ENCODE measurements around the gene EMCN.
"Not testable (repeated sequence)": the region's sequence is repeated elsewhere in the genome, so short reads cannot be mapped to it uniquely, and the experiment has no call there.

The EMCN gene, protein sequence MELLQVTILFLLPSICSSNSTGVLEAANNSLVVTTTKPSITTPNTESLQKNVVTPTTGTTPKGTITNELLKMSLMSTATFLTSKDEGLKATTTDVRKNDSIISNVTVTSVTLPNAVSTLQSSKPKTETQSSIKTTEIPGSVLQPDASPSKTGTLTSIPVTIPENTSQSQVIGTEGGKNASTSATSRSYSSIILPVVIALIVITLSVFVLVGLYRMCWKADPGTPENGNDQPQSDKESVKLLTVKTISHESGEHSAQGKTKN

DNA sequence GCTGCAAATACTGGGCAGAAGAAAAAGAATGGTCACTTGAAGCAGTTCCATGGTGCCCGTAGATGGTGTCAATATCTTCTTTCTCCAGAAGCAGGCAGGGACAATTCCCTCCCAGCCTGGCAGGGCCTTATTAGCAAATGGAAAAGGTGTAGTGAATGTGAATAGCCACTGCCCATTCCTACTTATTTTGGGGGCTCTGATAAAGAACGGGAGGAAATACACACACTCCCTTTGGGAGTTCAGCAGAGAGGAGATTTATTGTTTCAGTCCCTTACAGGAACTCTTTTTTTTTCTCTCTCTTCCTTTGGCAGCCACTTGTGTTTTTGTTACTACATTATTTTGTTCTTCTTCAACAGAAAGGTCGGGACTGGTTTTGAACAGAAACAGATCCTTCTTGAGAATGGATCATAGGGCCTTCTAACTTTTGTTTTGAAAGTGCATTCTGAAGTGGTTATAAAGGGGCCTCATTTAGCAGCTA lies at the start of gene EMCN:
TSS of gene EMCN (minus strand) at position 159 of the 478 bp plus-strand sequence. CDS start at position 51, 108 bp downstream.
- DNase-seq (ENCODE audit: low spot score) = no peak

DNA sequence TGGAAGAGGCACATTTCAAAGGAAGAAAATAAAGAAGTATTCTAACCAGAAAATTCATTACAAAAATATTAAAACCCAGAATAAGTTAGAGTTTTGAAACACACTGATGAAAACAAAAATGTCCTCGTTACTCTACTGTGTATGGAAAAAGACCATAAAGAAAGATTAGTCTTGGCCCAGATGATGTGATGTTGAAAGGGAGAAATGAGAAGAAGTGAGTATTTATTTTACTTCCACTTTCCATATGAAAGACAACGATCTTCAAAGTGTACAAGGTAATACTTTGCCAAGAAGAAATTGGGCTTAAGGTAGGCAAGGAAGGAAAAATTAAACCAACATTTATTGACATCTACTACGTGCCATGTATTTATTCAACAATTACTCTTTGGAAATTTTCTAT lies 48.6 kb upstream of the EMCN start:
- no peak for DNase-seq (ENCODE audit: low spot score)

DNA sequence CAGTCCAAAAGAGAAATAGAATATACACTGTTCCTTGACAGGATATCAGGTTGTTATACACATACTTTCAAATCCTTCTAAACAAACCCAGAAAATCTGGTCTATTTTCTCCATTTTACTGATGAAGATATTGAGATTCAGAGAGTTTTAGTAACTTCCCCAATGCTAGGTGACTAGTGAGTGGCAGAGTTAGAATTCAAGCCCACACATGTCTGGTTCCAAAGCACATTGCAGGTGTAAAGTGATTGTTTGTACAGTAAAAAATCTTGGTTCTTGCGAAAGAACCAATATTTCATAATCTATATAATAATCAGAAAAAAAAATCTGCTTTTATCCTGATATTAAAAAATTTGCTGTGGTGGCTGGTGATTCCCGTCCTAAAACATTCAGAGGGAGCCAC lies 39.5 kb upstream of the EMCN start:
- no peak for DNase-seq (ENCODE audit: low spot score)

DNA sequence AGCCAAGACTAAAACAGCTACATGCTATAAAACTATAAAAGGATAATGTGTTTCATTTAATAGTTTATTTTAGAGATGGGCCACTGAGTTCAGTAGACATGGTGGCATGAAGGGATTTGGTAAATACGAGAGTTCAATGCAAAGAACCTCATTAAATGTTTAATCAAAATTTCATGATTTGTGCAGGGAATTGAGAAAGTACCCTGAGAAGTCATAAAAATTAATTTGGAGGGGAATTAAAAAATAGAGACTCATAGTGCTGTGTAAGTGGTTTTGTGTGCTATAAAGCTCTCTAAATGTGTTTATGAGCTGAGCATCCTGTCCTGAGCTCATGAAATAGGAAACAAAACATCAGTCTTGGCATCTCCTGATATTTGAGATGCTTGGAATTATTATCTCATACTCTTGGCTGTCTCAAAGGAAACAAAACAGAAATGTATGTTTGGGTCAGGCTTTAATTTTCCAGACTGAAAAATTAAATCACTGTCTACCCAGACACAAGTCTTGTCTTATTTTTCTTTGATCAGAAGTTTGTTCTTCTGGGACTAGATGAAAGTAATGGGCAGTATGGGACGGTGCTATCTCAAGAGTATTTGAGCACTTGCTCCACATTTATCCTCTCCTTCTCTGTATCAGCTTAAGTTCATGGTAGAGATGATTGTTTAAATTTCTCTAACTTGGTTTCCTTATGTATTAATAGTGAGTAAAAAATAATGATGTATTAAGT lies 38.0 kb upstream of the EMCN start:
- no peak for DNase-seq (ENCODE audit: low spot score)

DNA sequence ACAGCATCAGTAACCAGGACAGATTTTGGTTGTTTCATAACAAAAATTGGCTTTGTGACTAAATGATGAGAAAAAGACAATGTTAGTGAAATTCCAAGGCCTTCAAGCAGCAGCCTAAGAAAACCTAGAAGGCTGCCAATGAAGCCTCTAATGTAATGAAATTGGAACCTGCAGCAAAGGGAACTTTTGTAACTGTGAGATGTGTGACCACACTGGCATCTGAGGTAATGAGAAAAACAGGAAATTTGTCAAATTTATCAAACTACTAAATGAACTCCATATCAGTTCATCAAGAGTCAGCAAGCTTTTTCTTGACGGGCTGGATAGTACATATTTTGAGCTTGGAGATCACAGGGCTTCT lies 30.4 kb upstream of the EMCN start:
- no peak for DNase-seq (ENCODE audit: low spot score)

DNA sequence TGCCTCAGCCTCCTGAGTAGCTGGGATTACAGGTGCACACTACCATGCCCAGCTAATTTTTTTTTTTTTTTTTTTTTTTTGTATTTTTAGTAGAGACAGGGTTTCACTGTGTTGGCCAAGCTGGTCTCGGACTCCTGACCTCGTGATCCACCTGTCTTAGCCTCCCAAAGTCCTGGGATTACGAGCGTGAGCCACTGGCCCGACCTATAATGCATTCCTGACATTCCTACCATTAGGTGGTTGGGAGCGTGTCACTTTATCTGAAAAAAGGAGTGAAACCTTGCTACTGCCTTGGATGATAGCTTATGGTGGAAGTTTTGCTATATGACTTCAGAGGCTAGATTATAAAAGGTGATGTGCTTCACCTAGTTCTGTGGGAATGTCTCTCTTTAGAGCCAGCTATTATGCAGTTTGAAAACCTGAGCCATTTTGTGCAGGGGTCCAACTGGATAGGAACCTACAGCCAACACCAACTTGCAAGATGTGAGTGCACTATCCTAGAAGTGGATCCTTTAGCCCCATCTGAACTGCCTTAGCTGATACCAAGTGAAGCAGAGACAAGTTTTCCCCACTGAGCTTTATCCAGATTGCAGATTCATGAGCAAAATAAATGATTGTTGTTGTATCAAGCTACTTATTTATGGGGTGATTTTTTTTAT lies 29.8 kb upstream of the EMCN start:
- DNase-seq (ENCODE audit: low spot score) = no peak

DNA sequence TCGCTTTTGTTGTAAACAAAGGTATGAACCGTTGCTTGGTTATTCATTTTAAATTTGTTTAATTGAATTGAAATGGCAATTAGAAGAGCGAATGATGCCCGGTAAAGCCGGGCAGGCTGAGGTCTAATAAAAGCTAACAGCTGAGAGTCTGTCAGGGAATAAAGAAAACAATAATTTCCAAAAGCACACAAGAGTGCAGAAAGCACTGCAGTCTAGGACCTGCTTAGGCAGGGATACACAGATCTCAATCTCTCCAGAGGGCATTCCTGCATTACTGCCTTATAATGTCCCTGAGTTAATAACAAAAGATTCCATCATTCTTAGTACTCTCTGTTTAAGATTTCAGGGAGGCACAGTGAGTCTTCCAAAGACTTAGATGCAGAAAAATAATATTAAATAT lies 27.6 kb upstream of the EMCN start:
- DNase-seq (ENCODE audit: low spot score) = no peak

DNA sequence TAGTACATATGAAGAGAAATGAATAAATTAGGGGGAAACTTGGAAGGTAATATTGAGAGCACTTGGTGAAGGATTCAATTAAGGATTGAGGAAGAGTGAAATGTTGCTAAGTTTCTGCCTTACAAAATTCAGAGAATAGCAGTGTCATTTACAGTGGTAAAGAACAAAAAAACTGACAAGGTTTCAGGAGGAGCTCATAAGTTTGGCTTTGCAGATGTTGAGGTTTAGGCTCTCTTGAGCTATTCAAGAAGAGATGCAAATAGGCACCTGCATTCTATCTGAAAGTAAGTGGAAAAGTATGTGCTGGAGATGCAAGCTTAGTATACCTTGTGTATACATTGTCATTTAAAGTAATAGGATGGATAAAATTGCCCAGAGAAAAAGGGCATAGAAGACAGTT lies 22.3 kb upstream of the EMCN start:
- no peak for DNase-seq (ENCODE audit: low spot score)

DNA sequence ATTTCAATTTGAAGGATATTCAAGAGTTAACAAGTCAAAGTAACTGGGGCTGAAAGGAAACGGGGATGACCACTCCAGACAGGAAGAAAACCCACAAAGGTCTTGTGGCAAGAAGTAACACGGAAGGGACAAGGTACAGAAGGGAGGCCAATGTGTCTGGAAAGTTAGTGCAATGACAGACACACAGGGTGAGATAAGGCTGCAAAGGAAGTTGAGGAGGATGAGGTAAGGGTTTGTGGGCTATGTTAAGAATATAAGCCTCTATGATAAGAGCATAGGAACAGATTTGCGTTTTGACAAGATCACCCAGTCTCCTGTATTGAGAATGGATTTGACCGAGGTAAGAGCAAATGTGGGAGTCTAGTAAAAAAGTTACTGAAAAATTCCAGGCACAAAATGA lies 21.9 kb upstream of the EMCN start:
- no peak for DNase-seq (ENCODE audit: low spot score)

DNA sequence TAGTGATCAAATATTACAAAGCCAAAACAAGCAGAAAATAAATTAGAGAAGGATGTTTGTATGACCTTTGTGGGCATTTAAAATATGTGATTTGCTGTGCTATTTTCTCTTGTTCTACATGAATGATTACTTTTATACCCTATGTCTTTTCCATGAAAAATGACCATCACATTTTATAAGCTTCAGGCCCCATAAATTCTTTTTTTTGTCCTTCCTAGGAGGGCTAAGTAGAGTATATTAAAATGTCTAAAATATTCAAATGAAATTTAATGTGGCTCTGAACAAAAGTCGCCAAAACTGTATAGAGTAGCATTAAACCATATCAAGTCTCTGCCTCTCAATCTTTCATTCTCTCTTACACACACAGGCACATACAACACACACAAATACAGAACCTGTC lies 15.9 kb upstream of the EMCN start:
- DNase-seq (ENCODE audit: low spot score) = no peak

DNA sequence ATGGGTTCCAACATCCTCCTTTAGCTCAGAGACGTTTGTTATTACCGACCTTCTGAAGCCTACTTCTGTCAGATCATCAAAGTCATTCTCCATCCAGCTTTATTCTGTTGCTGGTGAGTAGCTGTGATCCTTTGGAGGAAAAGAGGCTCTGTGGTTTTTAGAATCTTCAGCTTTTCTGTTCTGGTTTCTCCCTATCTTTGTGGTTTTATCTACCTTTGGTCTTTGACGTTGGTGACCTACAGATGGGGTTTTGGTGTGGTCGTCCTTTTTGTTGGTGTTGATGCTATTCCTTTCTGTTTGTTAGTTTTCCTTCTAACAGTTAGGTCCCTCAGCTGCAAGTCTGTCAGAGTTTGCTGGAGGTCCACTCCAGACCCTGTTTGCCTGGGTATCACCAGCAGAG lies 12.3 kb upstream of the EMCN start:
- DNase-seq (ENCODE audit: low spot score) = not testable (repeated sequence)

DNA sequence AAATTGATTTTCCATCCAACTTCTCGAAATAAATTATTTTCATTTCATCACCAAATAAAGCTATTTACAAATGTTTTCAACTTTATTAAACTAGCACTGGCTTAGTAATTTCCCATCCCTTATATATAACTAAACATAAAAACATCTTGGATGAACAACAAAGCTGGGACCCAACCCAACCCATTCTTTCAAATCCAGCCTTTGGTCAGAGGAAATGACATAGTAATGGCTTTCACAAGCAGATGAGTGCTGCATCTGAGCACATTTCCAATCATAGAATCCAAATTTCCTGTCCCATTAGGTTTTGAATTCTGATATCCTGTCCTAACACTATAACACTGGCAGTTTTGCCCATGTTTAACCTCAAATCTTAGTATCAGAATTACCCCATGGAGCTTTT lies 7.9 kb upstream of the EMCN start:
- no peak for DNase-seq (ENCODE audit: low spot score)

DNA sequence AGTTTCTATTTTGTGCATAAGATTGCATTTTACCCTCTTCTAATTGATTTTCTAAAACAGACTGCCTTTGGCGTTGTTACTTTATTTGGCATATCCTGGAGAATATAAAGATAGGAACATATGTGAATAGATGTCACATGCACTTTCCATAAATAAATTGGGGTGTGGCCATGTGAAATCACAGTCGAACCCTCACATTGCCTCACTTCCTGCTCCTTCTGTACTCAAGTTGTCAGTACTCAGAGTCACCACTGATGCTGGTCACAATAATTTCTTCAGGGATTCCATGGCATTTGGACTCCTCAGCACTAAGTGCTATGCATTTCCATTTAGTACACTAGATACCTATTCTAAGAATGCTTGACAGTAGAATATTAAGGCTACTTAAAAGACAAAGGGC lies 1.4 kb upstream of the EMCN start:
- no peak for DNase-seq (ENCODE audit: low spot score)

DNA sequence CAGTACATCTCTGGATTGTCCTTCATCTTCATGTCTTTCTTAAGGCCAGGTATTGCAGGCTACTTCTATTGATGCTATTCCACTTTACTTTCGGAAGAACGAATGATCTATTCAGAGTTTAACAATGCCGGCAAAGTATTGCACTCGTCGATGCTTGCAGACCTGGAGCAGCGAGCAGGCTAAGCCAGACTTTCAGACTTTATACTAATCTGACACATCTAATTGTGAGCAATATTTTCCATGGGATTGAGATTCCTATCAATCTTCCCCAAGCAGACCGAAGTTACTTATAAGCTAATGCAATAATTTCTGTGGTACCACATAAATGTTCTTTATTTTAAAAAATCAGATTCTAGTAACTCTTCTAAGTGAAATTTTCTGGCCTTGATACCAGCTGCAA lies 1.6 kb downstream of the EMCN start:
- no peak for DNase-seq (ENCODE audit: low spot score)

DNA sequence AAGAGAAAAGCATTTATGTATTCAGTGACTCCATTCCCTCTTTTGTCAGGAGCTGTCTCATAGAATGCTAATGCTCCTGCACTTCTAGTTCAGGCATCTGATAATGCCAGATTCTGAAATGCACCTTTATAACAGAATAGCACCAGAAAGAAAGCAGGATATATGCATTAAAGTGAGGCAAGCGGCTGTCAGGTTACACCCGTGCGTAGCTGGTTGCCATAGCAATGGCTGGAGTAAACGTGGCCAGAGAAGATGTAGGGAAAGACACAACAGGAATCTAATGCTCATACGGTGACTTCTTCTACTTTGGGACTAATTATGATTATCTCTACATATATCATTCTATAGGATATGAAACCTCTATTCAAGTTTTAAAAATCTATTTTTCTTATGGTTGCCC lies 5.9 kb downstream of the EMCN start:
- no peak for DNase-seq (ENCODE audit: low spot score)

DNA sequence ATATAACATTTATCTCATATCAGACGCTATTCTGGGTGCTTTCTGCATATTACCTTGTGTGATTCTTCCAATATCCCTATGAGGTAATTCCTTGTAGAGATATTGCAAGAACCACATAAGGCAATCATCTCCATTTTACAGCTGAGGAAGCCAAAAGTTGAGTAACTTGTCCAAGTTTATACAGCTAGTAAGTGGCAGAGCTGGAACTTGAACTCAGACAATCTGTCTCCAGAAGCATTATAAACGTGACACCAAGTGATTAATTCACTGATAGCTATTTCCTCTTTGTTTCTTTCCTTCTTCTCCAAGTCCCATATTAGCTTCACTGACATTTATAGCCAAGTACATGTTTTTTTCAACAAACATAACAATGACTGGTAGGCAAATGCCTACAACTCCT lies 7.3 kb downstream of the EMCN start:
- DNase-seq (ENCODE audit: low spot score) = no peak

DNA sequence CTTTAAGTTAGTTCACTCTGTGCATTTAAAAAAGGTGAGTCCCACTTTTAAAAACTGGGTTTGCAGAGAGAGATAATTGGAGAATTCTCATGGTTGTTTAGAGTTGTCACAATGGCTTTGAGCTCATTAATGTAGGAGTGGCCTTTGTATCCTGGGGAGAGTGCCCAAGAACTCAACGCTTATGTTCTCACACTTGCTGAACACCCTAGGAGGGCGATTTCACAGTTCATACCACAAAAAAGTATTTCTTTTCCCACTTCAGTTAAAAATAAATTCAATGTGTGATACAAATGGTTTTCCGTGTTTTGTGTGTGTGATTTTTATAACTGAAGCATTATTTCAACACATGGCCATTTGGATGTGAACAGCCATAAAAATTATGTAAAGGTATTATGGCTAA lies 8.4 kb downstream of the EMCN start:
- DNase-seq (ENCODE audit: low spot score) = no peak

DNA sequence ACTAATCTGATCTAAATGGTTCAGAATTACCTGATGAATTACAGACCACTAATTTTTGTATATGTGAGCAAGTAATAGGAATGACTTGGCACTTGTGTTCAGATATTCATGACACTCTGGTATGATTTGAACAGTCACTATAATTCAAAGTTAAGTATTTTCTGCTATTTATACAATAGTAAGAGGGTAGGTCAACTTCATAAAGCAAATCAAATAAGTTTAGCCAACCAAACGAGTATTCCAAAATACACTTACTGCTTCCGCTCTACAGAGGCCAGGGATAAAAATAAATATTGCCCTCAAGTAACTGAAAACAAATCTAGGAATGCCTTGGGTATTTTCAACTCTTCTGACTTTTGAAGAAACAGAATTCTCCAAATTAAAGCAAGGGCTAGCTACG lies 9.1 kb downstream of the EMCN start:
- no peak for DNase-seq (ENCODE audit: low spot score)

DNA sequence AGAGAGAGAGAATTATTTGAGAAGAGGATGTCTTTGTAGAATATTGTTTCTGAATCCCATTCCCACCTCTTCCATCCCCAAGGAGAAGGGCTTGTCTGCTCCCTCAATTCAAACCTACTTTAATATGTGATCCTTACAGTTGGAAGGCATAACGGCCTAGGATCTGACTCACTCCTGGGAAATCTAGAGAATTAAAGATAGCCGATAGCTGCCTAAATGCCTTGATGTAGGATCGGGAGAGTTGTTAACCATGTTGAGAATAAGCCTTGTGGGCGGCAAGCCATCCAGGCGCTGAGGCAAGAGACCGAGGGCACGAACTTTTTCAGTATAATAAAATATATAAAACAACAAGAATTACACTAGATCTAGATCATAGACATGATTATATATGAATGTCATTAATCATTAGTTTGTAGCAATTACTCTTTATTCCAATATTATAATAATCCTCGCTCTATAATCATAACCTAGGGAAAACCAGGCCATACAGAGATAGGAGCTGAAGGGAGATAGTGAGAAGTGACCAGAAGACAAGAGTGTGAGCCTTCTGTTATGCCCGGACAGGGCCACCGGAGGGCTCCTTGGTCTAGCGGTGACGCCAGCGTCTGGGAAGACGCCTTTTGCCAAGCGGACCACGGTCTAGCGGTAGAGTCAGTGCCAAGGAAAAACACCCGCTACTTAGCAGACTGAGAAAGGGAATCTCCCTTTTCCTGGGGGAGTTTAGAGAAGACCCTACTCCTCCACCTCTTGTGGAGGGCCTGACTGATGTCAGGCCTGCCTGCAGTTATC lies 13.5 kb downstream of the EMCN start:
- DNase-seq (ENCODE audit: low spot score) = no peak

DNA sequence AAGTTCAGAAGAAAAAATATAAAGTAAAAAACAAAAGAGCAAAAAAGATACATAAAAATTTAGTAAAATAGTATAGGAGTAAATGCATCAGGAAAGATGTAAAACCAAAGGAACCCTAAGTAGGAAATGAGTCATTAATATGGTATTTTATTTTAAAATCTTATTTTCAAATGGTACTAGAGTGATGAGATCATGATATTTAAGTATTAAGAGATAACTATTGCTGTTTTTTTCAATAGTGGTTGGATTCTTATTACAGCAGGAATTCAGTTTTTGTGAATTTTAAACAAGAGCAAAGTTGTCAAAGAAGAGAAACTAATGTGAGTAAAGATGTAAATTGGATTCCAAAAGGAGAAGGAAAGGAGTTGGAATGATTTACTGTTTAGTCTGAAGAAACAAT lies 20.0 kb downstream of the EMCN start:
- DNase-seq (ENCODE audit: low spot score) = no peak

DNA sequence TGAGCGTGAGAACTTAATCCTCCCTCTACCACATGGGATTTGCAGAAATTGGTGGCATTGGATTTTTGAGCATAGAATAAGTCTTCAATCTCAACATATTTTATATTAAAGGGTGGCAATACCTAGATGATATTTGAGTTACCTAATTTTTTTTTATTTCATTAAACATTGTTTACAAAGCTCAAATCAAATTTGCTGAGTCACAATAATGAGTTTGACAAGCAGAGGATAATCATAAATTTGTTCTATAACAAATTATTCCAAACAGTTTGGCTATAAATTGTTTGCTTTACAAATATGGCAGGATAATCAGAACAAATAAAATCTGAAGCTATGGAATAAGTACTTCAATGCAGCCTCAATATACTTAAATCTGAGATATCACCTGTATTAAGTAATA lies 22.7 kb downstream of the EMCN start:
- DNase-seq (ENCODE audit: low spot score) = no peak

DNA sequence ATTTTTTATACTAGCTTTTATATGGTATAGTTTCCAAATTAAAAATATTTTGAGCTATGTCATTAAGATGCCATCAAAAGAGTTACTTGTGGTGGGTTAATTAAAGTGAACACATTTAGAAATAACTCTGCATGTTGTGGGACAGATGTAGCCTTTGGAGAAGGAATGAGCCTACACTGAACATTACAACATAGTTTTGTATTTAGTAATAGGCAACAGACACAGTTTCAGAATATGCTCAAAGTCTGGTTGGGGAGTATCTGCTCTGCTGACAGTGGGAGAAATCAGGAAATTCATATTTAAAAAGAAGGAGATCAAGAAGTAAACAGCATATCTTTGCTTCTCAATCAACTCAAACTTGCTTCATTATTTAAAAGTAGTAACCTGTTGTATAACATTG lies 23.7 kb downstream of the EMCN start:
- no peak for DNase-seq (ENCODE audit: low spot score)

DNA sequence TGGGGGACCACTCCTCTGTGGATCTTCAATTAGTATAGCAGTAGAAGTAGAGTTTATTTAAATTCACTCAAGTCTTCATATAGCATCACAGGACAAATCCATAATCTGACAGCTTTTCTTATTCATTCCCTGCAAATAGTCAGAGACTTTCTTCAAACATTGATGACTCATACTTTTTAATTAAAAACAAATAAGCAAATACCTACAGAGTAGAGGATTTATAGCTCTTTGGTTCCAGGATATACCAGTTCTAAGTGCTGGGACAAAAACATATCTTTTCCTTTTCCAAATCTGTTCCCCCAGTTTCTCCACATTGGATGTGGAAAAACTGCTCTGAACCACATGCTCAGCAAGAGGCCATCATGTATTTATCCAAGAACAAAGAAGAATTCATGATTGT lies 24.1 kb downstream of the EMCN start:
- DNase-seq (ENCODE audit: low spot score) = no peak

Data from HuH-7 (cell line).